Measurements from ENCODE around the gene HOXD11. TPM values are rescaled to one million over a fixed set of nuclear protein-coding genes. Genes with fewer than 3 reads are reported as not detected.

HOXD11 gene
- total and polyA plus RNA-seq, 2 donors (not counting 1 experiment from before 2014, with no cell fraction given), result not detected

DNA sequence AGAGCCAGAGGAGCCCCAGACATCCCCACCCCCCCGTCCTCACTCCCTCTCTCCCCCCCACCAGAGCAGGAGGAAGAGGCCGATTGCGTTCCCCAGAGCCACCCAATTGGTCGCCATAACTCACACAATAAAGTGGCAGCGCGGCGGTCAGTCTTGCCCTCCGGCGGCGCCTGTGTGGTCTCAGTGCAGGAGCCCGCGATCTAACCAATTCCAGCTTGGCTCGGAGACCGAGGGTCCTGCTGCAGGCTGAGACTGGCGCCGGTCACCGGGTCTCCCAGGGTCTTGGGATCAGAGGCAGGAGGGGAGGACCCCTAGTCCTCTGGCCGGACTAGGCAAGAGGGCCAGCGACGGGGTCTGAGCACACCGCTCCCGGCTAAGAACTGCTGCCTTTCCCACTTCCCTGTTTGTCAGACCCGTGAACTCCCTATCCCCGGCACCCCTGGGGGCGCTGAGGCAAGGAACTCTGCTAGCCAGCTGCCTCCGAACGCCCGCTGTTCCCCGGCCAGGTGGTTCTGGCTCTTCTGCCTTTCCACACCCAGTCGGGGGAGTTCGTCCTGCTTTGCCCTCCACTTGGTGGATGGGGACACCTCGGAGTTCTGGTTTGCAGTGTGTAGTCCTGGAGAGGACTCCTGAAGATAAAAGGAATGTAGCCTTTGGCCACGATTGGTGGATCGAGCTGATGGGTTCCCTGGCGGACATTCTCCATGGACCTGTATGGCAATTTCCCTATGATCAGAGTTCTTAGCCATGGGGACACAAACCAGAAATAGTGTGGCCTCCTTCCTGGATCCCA, 8.5 kb upstream of the HOXD11 start:
- 14% methylated on average over 33 of the region's 35 CpGs for WGBS (ENCODE audit: insufficient coverage)
- Histone ChIP-seq H3K27ac (ENCODE audit: low read length in 2 of 2) (no peak overlapping the region), H3K4me3 (ENCODE audit: control extremely low read depth in 1 of 5, extremely low read depth in 1 of 5, insufficient read depth in 1 of 5, low read depth in 2 of 5, low read length in 4 of 5) (no peak overlapping the region), H2AFZ (ENCODE audit: insufficient read depth, low read depth, low read length, poor library complexity, severe bottlenecking) (no peak overlapping the region), H4K20me1 (ENCODE audit: control insufficient read depth, insufficient read depth, low read length, poor library complexity, severe bottlenecking) (no peaks in the 10 kb centered on the region), H3K4me2 (replicated peaks; ENCODE audit: low read depth, low read length, poor library complexity, severe bottlenecking) (no peak overlapping the region), H3K9ac (ENCODE audit: low read length) (no peak overlapping the region), H3K27me3 (replicated peaks in 1 of 4; ENCODE audit: control extremely low read depth in 1 of 4, control insufficient read depth in 3 of 4, insufficient read depth in 4 of 4, low read length in 3 of 4) (peaks cover 0 to 96% (median 77%) of the 10 kb centered on the region in 4 experiments), H3K4me1 (ENCODE audit: control insufficient read depth in 2 of 2, insufficient read depth in 2 of 2, low read length in 2 of 2) (peaks cover 18 to 33% of the 10 kb centered on the region in 2 donors), H3K9me3 (ENCODE audit: control extremely low read depth in 1 of 3, control insufficient read depth in 2 of 3, insufficient read depth in 1 of 3, low read length in 2 of 3) (peaks cover 0 to 42% (median 2%) of the 10 kb centered on the region in 3 donors), H3K36me3 (replicated peaks in 1 of 2; ENCODE audit: control extremely low read depth in 1 of 2, control insufficient read depth in 1 of 2, extremely low read depth in 1 of 2, insufficient read depth in 2 of 2, low read length in 1 of 2) (no peaks in the 10 kb centered on the region), H3K79me2 (ENCODE audit: control insufficient read depth, insufficient read depth, low read length) (no peaks in the 10 kb centered on the region)
- no peak for ATAC-seq (ENCODE audit: low read depth)
- intact Hi-C loops (cut with micrococcal nuclease), result loop anchor here (10.0 kb wide), 1 partner anchor 1764 kb away; the partner anchor contains the start of gene SP9
- peak; percentile 16 for DNase-seq
- Mint-ChIP-seq H3K4me1 (peaks cover 20% of the 10 kb centered on the region), H3K4me3 (no peak overlapping the region), H3K27me3 (peaks cover 84% of the 10 kb centered on the region), H3K27ac (no peak overlapping the region), H3K9me3 (ENCODE audit: insufficient read depth) (no peaks in the 10 kb centered on the region)
- POLR2A ChIA-PET, result no interaction called here
- TF ChIP-seq, protein P1, sequence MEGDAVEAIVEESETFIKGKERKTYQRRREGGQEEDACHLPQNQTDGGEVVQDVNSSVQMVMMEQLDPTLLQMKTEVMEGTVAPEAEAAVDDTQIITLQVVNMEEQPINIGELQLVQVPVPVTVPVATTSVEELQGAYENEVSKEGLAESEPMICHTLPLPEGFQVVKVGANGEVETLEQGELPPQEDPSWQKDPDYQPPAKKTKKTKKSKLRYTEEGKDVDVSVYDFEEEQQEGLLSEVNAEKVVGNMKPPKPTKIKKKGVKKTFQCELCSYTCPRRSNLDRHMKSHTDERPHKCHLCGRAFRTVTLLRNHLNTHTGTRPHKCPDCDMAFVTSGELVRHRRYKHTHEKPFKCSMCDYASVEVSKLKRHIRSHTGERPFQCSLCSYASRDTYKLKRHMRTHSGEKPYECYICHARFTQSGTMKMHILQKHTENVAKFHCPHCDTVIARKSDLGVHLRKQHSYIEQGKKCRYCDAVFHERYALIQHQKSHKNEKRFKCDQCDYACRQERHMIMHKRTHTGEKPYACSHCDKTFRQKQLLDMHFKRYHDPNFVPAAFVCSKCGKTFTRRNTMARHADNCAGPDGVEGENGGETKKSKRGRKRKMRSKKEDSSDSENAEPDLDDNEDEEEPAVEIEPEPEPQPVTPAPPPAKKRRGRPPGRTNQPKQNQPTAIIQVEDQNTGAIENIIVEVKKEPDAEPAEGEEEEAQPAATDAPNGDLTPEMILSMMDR (IDR thresholded peaks at IDR 0.05), result no peak
- no peak for TF ChIP-seq EZH2 (IDR thresholded peaks at IDR 0.05; ENCODE audit: borderline replicate concordance, insufficient read depth, low read depth, low read length, poor library complexity, severe bottlenecking)
- CTCF ChIA-PET, result interaction anchor here (1.0 to 4.7 kb wide), 5 partner anchors 29 to 1050 kb away, joined by 3 to 72 read pairs (median 4); partner anchors contain the start of gene HOXD3

All from B cell (primary cell).